GM12865 (cell line): ENCODE measurements around the gene DAPK3.
"Not testable (repeated sequence)": the region's sequence is repeated elsewhere in the genome, so short reads cannot be mapped to it uniquely, and the experiment has no call there.

Experiments
- DNase-seq: peaks from one replicate; pipeline ENCODE4 v3.0.0; 2010; ENCODE audit warnings: low read depth
- H3K4me3 ChIP-seq: 2 replicates; pipeline ENCODE4 v1.5.1; 2011; ENCODE audit warnings: mild to moderate bottlenecking, low read depth, low read length, control low read depth
- TF ChIP-seq, protein P1 (sequence below): IDR thresholded peaks from 2 replicates; pipeline ENCODE4 v1.5.1; 2011; ENCODE audit warnings: low read length, control low read depth, low read depth, inconsistent platforms; ENCODE audit not compliant: insufficient read depth; ENCODE audit errors: missing control alignments

Gene DAPK3

DNA sequence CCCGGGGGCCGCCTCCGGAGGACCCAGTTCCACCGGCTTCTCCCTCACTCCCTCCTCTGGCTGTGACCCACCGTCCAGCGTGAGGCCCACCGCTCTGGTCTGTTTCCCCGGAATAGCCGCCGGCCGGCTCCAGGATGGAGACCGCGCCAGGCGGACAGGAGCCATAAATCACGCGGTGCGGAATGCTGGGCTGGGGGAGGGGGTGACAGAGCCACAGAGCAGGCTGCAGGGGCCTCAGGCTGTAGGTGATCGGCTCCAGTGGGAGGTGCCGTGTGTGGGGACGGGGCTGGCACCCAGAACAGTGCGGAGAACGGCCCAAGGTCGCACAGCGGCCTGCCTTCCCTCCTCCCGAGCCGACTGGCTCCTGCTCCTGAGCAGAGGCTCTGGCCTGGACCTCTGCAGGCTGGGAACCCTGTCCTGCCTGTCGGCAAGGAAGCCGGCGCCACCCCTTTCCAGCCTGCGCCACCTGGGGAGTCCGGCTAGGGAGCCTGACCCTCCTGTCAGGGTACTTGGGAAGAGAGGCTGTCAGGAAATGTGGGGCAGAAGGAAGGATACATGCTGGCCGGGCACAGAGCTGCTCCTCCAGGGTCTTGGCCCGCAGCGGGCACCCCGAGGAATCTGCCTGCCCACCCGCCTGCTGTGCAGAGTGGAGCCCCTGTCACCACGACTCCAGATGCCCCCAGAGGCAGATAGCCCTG is 45.0 kb upstream of the DAPK3 start:
- DNase-seq, result no peak
- H3K4me3 ChIP-seq, result no peak overlapping the region
- TF ChIP-seq, protein P1, sequence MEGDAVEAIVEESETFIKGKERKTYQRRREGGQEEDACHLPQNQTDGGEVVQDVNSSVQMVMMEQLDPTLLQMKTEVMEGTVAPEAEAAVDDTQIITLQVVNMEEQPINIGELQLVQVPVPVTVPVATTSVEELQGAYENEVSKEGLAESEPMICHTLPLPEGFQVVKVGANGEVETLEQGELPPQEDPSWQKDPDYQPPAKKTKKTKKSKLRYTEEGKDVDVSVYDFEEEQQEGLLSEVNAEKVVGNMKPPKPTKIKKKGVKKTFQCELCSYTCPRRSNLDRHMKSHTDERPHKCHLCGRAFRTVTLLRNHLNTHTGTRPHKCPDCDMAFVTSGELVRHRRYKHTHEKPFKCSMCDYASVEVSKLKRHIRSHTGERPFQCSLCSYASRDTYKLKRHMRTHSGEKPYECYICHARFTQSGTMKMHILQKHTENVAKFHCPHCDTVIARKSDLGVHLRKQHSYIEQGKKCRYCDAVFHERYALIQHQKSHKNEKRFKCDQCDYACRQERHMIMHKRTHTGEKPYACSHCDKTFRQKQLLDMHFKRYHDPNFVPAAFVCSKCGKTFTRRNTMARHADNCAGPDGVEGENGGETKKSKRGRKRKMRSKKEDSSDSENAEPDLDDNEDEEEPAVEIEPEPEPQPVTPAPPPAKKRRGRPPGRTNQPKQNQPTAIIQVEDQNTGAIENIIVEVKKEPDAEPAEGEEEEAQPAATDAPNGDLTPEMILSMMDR, result no peak

DNA sequence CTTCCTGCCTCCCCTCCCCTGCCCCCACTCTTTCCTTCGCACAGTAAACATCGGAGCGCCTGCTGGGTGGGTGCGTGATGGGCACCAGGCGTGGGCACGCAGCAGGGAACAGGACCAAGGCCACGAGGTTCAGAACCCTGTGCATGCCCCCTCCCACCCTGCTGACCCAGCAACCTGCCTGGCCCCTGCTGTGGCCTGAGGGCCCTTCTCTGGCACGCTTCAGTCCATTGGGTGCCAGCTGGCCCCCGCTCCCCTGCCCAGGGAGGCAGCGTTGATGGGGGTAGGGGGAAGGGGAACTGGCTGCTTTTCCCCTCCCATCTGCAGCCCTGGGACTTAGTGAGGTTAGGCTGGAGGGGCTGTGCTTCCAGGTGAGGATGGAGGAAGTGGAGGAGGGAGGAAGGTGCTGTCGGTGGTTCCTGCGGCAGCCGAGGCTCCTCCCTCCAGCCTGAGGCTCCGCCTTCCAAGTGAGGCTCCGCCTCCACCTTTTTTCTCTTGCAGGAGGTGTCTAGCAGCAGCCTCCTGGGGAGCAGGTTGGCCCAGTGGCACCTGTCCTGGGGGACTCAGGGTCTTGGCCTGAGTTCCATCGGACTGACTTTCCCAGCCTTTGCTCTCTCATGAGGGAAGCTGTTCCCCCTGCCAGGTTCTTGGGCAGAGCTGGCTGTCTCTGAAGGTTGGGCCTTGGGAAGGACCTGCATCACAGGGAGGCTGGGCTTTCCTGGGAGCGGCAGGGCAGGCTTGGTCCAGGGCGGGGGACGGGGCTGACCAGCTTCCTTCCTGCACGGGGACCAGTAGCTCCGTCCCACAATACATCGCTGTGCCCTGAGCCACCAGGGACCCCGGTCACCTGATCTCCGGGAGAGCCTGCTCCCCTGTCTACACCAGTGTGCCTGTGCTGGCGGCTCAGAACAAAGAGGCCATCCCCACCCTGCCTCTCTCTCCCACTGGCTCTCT is 43.9 kb upstream of the DAPK3 start:
- TF ChIP-seq, protein P1, result no peak
- no peak for DNase-seq
- no peak overlapping the region for H3K4me3 ChIP-seq

GRCh38 chr19:4013886-4014540 is 43.1 kb upstream of the DAPK3 start:
- TF ChIP-seq, protein P1, result no peak

DNA sequence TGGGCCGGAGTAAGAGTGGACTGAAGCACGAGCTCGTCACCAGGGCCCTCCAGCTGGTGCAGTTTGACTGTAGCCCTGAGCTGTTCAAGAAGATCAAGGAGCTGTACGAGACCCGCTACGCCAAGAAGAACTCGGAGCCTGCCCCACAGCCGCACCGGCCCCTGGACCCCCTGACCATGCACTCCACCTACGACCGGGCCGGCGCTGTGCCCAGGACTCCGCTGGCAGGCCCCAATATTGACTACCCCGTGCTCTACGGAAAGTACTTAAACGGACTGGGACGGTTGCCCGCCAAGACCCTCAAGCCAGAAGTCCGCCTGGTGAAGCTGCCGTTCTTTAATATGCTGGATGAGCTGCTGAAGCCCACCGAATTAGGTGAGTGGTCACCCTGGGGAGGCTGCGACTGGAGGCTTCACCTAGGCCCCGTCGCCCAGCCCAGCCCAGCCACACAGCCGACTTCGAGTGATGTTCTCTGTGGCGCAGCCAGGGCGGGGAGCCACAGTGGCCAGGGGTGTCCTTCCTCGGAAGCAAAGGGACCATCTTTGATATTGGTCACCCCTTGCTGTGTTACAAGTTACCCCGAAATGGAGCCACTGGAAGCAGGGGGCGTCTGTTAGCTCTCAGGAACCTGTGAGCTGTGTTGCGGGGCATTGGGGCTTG is 42.2 kb upstream of the DAPK3 start:
- H3K4me3 ChIP-seq, result no peak overlapping the region
- TF ChIP-seq, protein P1, result no peak
- DNase-seq, result no peak

More at GRCh38 chr19:4013886-4014540, 43.1 kb upstream of the DAPK3 start:
- DNase-seq, result no peak
- no peak overlapping the region for H3K4me3 ChIP-seq

- H3K4me3 ChIP-seq, result no peak overlapping the region
- DNase-seq, result no peak
- TF ChIP-seq, protein P1, result no peak
Observed at GRCh38 chr19:4012092-4012974, 41.4 kb upstream of the DAPK3 start.

DNA sequence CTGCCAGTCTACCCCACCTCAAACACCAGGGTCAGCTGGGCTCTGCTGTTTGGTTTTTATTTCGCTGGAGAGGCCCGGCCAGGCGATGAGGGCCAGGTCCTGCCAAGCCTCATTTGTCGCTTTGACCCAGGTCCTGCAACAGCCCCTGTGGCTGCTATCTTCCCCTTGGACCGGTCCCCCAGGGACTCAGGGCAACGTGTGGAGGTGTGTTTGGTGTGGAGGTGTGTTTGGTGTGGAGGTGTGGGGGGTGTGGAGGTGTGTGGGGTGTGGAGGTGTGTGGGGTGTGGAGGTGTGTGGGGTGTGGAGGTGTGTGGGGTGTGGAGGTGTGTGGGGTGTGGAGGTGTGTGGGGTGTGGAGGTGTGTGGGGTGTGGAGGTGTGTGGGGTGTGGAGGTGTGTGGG is 40.5 kb upstream of the DAPK3 start:
- not testable (repeated sequence) for H3K4me3 ChIP-seq, DNase-seq
